K562 (cell line): ENCODE results near the gene QKI. TPM values are rescaled to one million over a fixed set of nuclear protein-coding genes. Genes with fewer than 3 reads are reported as not detected.

ENCODE experiments used
- ATF4 ChIP-seq: fragments of 450-650 bp; formaldehyde crosslinking; IDR thresholded peaks from 2 replicates; pipeline ENCODE4 v1.4.0; 2022; ENCODE audit warnings: mild to moderate bottlenecking, moderate library complexity
- ETS1 ChIP-seq: conservative IDR thresholded peaks from 2 replicates; pipeline ENCODE4 v1.6.1; 2011; ENCODE audit warnings: low read depth, mild to moderate bottlenecking, low read length; ENCODE audit not compliant: control insufficient read depth
- KDM1A ChIP-seq, 2 experiments: fragments of 450-650 bp; IDR thresholded peaks; 2 replicates each; pipeline ENCODE4 v1.6.1; 2016; ENCODE audit warnings: mild to moderate bottlenecking in 2 of 2
- PTBP1 ChIP-seq: fragments of 200-400 bp; formaldehyde crosslinking; IDR thresholded peaks from 2 replicates; pipeline ENCODE4 v1.6.1; 2017; ENCODE audit warnings: low read depth, low read length
- SREBF1 ChIP-seq: fragments of 150-350 bp; IDR thresholded peaks from 2 replicates; pipeline ENCODE4 v1.6.1; 2014; ENCODE audit warnings: antibody characterized with exemption, low read depth, low read length, borderline replicate concordance
- TOE1 ChIP-seq, 2 experiments: fragments of 450-650 bp in 1 of 2; sonication (generic) in 1 of 2; formaldehyde crosslinking in 1 of 2; IDR thresholded peaks; 2 replicates each; pipeline versions ENCODE4 v1.7.1 to v1.8.0; 2016 to 2022; ENCODE audit warnings: borderline replicate concordance in 2 of 2, mild to moderate bottlenecking in 2 of 2, antibody characterized with exemption in 1 of 2, inconsistent platforms in 1 of 2, low read depth in 1 of 2, missing genetic modification reagents in 1 of 2, moderate library complexity in 1 of 2
- ZBTB7A ChIP-seq: IDR thresholded peaks from 2 replicates; pipeline ENCODE4 v1.6.1; 2011; ENCODE audit warnings: low read depth, mild to moderate bottlenecking, low read length, moderate library complexity, borderline replicate concordance; ENCODE audit not compliant: control insufficient read depth
- ZBTB8A ChIP-seq: fragments of 450-650 bp; IDR thresholded peaks from 2 replicates; pipeline ENCODE4 v1.6.1; 2018; ENCODE audit warnings: mild to moderate bottlenecking, moderate library complexity; ENCODE audit not compliant: partially characterized antibody
- ZNF449 ChIP-seq: fragments of 250-450 bp; sonication (Bioruptor Pico); IDR thresholded peaks from 2 replicates; pipeline ENCODE4 v1.8.0; 2022; ENCODE audit warnings: moderate library complexity, mild to moderate bottlenecking, inconsistent platforms
- ZNF583 ChIP-seq: fragments of 250-450 bp; sonication (Bioruptor Pico); IDR thresholded peaks from 2 replicates; pipeline ENCODE4 v1.4.0; 2020
- ZNF695 ChIP-seq: fragments of 450-650 bp; formaldehyde crosslinking; IDR thresholded peaks from 2 replicates; pipeline ENCODE4 v1.4.0; 2020; ENCODE audit warnings: mild to moderate bottlenecking, moderate library complexity
- ZNF740 ChIP-seq, 3 experiments: fragments of 200-800 bp in 1 of 3; sonication (Bioruptor generic) in 1 of 3; sonication (generic) in 1 of 3; formaldehyde crosslinking in 1 of 3; IDR thresholded peaks; 2 replicates each; pipeline versions ENCODE4 v1.6.1 to v1.8.0; 2016 to 2022; ENCODE audit warnings: mild to moderate bottlenecking in 2 of 3, missing compliant biosample characterization in 2 of 3, missing genetic modification characterization in 2 of 3, missing genetic modification reagents in 1 of 3
- polyA plus RNA-seq, 8 experiments: library from polyadenylated mRNA; depleted of rRNA in 4 of 8; stranded (reverse) in 5 of 8; unstranded in 3 of 8; fragments of >200 nt; fragmentation: Nextera tagmentation in 2 of 8; fragmentation: Illumina TruSeq in 1 of 8; extraction: Ambion mirVana in 2 of 8; extraction: Trizol in 1 of 8; gene quantifications; 2 replicates each; pipeline versions ENCODE4 v1.2.1 to v1.2.3, GENCODE V29; 2011 to 2014; ENCODE audit warnings: inconsistent platforms in 1 of 8, missing spikeins in 1 of 8
- total RNA-seq, 7 experiments: library from RNA; depleted of rRNA in 6 of 7; stranded (reverse); fragments of >200 nt in 6 of 7; fragmentation: Illumina TruSeq in 2 of 7; extraction: Trizol in 2 of 7; gene quantifications; 2 replicates each; pipeline versions ENCODE4 v1.2.1 to v1.2.3, GENCODE V29; 2011 to 2021; ENCODE audit warnings: low replicate concordance in 1 of 7
- TF ChIP-seq, protein P1 (sequence below): sonication (generic); formaldehyde crosslinking; IDR thresholded peaks from 2 replicates; pipeline ENCODE4 v1.9.0; 2022; ENCODE audit warnings: mild to moderate bottlenecking, missing genetic modification reagents
- TF ChIP-seq, protein P2 (sequence below): sonication (generic); formaldehyde crosslinking; IDR thresholded peaks from 2 replicates; pipeline ENCODE4 v1.8.1; 2022; ENCODE audit warnings: missing genetic modification reagents
- TF ChIP-seq, protein P3 (sequence below): fragments of 450-650 bp; IDR thresholded peaks from 2 replicates; pipeline ENCODE4 v1.6.1; 2016; ENCODE audit warnings: borderline replicate concordance

The QKI gene
- total and polyA plus RNA-seq, 9 of the 15 experiments (the other 6 are each of a cell fraction or from before 2014, with no cell fraction given), result 20.4 to 215 (median 123) TPM

DNA sequence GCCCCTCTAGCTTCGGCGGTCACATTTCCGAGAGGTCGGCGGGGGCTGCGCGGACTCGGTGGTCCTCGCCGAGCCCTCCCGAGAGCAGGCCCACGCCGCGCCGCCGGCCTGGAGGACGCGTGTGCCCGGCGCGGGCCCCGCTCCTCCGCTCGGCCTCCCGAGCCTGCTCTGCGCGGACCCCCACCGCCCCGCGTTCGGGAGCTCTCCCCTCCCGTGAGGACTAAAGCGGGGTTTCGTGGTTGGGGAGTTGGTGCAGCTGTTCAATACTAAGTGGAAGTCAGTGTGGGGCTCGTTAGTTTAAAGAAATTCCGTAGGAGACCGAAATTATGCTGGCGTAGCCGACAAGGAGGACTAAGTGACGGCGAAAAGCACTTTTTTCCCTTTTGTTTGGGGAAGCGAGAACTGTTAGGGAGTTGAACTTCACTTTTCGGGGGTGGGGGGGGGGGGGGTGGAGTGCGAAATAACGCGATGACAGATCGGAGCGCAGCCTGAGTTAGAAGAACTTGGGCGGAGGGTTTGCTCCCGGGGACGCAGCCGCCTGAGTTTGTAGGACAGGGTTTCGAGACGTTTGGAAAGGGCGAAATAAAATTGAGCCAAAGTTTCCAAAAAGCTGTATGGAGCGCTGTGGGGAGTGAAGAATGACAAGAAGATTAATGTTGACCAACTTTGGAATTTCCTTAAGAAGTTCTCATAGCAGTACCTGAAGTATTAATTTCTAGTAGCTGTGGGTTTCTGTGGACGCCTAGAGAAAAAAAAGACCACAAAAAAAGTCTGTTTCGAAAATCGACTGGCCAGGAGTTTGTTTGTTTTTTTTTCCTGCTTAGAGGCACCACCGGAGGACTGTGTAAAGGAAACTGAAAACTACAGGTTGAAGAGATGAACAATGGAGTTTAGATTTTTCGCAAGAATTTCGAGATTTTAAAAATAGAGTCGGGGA, 1.4 kb downstream of the QKI start (continued):
- no peak for TF ChIP-seq SREBF1
- no peak for TF ChIP-seq ZNF449
- TF ChIP-seq ZNF695, result no peak
- 0 out of 2 replicates have a peak, but pooled peaks have one; percentile 73 for TF ChIP-seq PTBP1
- TF ChIP-seq KDM1A (IDR thresholded peaks at IDR 0.05), result no peak
- no peak for TF ChIP-seq ETS1
- peak; percentile 94 for TF ChIP-seq ZNF740 (CRISPR knock-in tag; IDR thresholded peaks at IDR 0.05)
- TF ChIP-seq ZNF740 (tag; IDR thresholded peaks at IDR 0.05), result peak in 1 of 2 experiments; percentile 95; a peak in 2 of 4 replicates
- TF ChIP-seq, protein P1, sequence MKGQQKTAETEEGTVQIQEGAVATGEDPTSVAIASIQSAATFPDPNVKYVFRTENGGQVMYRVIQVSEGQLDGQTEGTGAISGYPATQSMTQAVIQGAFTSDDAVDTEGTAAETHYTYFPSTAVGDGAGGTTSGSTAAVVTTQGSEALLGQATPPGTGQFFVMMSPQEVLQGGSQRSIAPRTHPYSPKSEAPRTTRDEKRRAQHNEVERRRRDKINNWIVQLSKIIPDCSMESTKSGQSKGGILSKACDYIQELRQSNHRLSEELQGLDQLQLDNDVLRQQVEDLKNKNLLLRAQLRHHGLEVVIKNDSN (CRISPR knock-in tag), result no peak
- no peak for TF ChIP-seq ZBTB8A
- TF ChIP-seq, protein P2, sequence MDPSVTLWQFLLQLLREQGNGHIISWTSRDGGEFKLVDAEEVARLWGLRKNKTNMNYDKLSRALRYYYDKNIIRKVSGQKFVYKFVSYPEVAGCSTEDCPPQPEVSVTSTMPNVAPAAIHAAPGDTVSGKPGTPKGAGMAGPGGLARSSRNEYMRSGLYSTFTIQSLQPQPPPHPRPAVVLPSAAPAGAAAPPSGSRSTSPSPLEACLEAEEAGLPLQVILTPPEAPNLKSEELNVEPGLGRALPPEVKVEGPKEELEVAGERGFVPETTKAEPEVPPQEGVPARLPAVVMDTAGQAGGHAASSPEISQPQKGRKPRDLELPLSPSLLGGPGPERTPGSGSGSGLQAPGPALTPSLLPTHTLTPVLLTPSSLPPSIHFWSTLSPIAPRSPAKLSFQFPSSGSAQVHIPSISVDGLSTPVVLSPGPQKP, result no peak
- TF ChIP-seq ZBTB7A, result no peak; the same call in 1 of the 2 replicates
- no peak for TF ChIP-seq ZNF583 (CRISPR knock-in tag)
- no peak for TF ChIP-seq ATF4 (CRISPR knock-in tag)
- TF ChIP-seq, protein P3, sequence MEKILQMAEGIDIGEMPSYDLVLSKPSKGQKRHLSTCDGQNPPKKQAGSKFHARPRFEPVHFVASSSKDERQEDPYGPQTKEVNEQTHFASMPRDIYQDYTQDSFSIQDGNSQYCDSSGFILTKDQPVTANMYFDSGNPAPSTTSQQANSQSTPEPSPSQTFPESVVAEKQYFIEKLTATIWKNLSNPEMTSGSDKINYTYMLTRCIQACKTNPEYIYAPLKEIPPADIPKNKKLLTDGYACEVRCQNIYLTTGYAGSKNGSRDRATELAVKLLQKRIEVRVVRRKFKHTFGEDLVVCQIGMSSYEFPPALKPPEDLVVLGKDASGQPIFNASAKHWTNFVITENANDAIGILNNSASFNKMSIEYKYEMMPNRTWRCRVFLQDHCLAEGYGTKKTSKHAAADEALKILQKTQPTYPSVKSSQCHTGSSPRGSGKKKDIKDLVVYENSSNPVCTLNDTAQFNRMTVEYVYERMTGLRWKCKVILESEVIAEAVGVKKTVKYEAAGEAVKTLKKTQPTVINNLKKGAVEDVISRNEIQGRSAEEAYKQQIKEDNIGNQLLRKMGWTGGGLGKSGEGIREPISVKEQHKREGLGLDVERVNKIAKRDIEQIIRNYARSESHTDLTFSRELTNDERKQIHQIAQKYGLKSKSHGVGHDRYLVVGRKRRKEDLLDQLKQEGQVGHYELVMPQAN, result 0 out of 2 replicates have a peak, but pooled peaks have one; percentile 40
- no peak for TF ChIP-seq TOE1 (IDR thresholded peaks at IDR 0.05; ENCODE audit: borderline replicate concordance)
- no peak for TF ChIP-seq TOE1 (CRISPR knock-in tag; IDR thresholded peaks at IDR 0.05; ENCODE audit: borderline replicate concordance, low read depth)
